Testis (tissue), 2 donors: ENCODE results near the gene KCNQ1.
"Not testable (repeated sequence)": the region's sequence is repeated elsewhere in the genome, so short reads cannot be mapped to it uniquely, and the experiment has no call there.

ENCODE experiments used
- CTCF ChIP-seq, 3 experiments: fragments of 450-650 bp in 2 of 3; fragments of 200-600 bp in 1 of 3; sonication (generic) in 1 of 3; IDR thresholded peaks; one replicate each; pipeline ENCODE4 v1.5.1; 2016 to 2019; ENCODE audit warnings: antibody characterized with exemption in 3 of 3, mild to moderate bottlenecking in 2 of 3, moderate library complexity in 1 of 3
- POLR2A ChIP-seq: fragments of 450-650 bp; IDR thresholded peaks from one replicate; pipeline ENCODE4 v1.6.1; 2017; ENCODE audit warnings: antibody characterized with exemption, mild to moderate bottlenecking, moderate library complexity

GRCh38 chr11:2639763-2640162 is 195.0 kb downstream of the KCNQ1 start:
- not testable (repeated sequence) for TF ChIP-seq POLR2A; CTCF (IDR thresholded peaks at IDR 0.05)
